HG03097 (cell line): Measurements from ENCODE around the gene DDR2.

ENCODE experiments used
- ATAC-seq: cut with Tn5 transposase; IDR thresholded peaks from one replicate; pipeline ENCODE4 v1.9.1; 2021; ENCODE audit not compliant: unreplicated experiment, low FRiP score

DDR2 gene

GRCh38 chr1:162694911-162695310, 62.6 kb downstream of the DDR2 start:
- ATAC-seq, result no peak

GRCh38 chr1:162695687-162696086, 63.4 kb downstream of the DDR2 start:
- no peak for ATAC-seq

GRCh38 chr1:162696286-162696862, 64.1 kb downstream of the DDR2 start:
- no peak for ATAC-seq

- ATAC-seq, result no peak
These were observed 65.1 kb downstream of the DDR2 start for GRCh38 chr1:162697140-162697895.

- ATAC-seq, result no peak
These were observed 67.1 kb downstream of the DDR2 start for GRCh38 chr1:162699366-162699765.

GRCh38 chr1:162700131-162700530, 67.9 kb downstream of the DDR2 start:
- no peak for ATAC-seq

GRCh38 chr1:162701286-162701685, 69.0 kb downstream of the DDR2 start:
- ATAC-seq, result no peak

- ATAC-seq, result no peak
These were observed 70.4 kb downstream of the DDR2 start for GRCh38 chr1:162702628-162703027.

- no peak for ATAC-seq
These were observed 71.4 kb downstream of the DDR2 start for GRCh38 chr1:162703708-162704107.

- ATAC-seq, result no peak
These were observed 72.6 kb downstream of the DDR2 start for GRCh38 chr1:162704673-162705424.

GRCh38 chr1:162706003-162706402, 73.7 kb downstream of the DDR2 start:
- ATAC-seq, result no peak

- ATAC-seq, result no peak
These were observed 74.3 kb downstream of the DDR2 start for GRCh38 chr1:162706606-162707005.

GRCh38 chr1:162708286-162708685, 76.0 kb downstream of the DDR2 start:
- ATAC-seq, result no peak

- no peak for ATAC-seq
These were observed 77.0 kb downstream of the DDR2 start for GRCh38 chr1:162709132-162709860.

GRCh38 chr1:162709870-162710269, 77.6 kb downstream of the DDR2 start:
- no peak for ATAC-seq

GRCh38 chr1:162710345-162710744, 78.1 kb downstream of the DDR2 start:
- ATAC-seq, result no peak

GRCh38 chr1:162710780-162711465, 78.7 kb downstream of the DDR2 start:
- no peak for ATAC-seq

GRCh38 chr1:162712317-162713029, 80.2 kb downstream of the DDR2 start:
- ATAC-seq, result no peak

- ATAC-seq, result no peak
These were observed 83.9 kb downstream of the DDR2 start for GRCh38 chr1:162716123-162716522.

GRCh38 chr1:162716552-162716951, 84.3 kb downstream of the DDR2 start:
- ATAC-seq, result no peak
